ENCODE measurements around the gene LYRM7.
"Not testable (repeated sequence)": the region's sequence is repeated elsewhere in the genome, so short reads cannot be mapped to it uniquely, and the experiment has no call there.

LYRM7 gene

DNA sequence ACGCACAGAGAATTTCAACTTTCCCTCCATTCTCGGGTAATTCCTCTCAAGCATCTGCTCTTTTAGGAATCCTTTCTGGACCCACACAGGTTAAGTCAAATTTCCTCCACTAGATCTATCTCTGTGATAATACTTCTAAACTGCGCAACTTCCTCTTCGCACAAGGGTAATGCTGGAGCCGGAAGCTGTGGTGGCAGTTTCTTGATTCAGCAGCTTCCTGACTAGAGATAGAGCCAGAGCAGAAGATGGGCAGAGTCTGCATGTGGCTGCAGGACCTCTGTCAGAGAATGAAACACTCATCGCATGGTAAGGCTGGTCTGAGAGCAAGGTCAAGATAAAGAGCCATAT lies 82.1 kb downstream of the LYRM7 start:
- POLR2A ChIA-PET, result interaction anchor here (0.6 to 1.6 kb wide), 3 partner anchors 10 to 544 kb away, joined by 3 to 10 read pairs (median 6); partner anchors contain the start of gene CDC42SE2
- Histone ChIP-seq H3K36me3 (ENCODE audit: control insufficient read depth in 4 of 4, insufficient read depth in 4 of 4, low read length in 3 of 4) (no peaks in the 10 kb centered on the region), H3K27ac (ENCODE audit: insufficient read depth in 1 of 2, low read depth in 1 of 2, low read length in 2 of 2, poor library complexity in 1 of 2, severe bottlenecking in 2 of 2) (peak overlapping the region; percentile 40 to 64), H3K27me3 (replicated peaks in 2 of 5; ENCODE audit: control insufficient read depth in 4 of 5, insufficient read depth in 5 of 5, low read length in 4 of 5) (no peaks in the 10 kb centered on the region), H3K9me3 (ENCODE audit: control extremely low read depth in 1 of 5, control insufficient read depth in 4 of 5, insufficient read depth in 2 of 5, low read depth in 1 of 5, low read length in 4 of 5) (no peaks in the 10 kb centered on the region), H3K4me1 (ENCODE audit: control extremely low read depth in 1 of 4, control insufficient read depth in 4 of 4, insufficient read depth in 4 of 4, low read length in 3 of 4) (peaks cover 30 to 63% (median 47%) of the 10 kb centered on the region in 4 experiments), H3K4me3 (ENCODE audit: control insufficient read depth in 1 of 7, extremely low read depth in 1 of 7, insufficient read depth in 4 of 7, low read depth in 2 of 7, low read length in 6 of 7) (peak overlapping the region in 5 of 7 experiments; percentile 12 to 48 (median 23))
- CTCF ChIA-PET, result interaction anchor here (0.9 to 8.0 kb wide), 7 partner anchors 11 to 133 kb away, joined by 3 to 56 read pairs (median 3); partner anchors contain the start of gene CDC42SE2
- DNase-seq, result peak; percentile 92 to 97 (median 96)
- 0% methylated on average over 4 of the region's 6 CpGs for WGBS (ENCODE audit: insufficient coverage)

DNA sequence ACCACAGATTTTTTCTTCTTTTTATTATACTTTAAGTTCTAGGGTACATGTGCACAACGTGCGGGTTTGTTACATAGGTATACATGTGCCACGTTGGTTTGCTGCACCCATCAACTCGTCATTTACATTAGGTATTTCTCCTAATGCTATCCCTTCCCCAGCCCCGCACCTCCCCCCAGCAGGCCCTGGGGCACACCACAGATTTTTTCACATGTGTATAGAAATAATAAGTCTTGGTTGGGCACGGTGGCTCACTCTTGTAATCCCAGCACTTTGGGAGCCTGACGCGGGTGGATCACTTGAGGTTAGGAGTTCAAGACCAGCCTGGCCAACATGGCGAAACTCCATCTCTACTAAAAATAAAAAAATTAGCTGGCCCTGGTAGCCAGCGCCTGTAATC lies 83.3 kb downstream of the LYRM7 start:
- not testable (repeated sequence) for H3K27ac ChIP-seq (ENCODE audit: insufficient read depth in 1 of 2, low read depth in 1 of 2, low read length in 2 of 2, poor library complexity in 1 of 2, severe bottlenecking in 2 of 2); H3K27me3 ChIP-seq (replicated peaks in 2 of 5; ENCODE audit: control insufficient read depth in 4 of 5, insufficient read depth in 5 of 5, low read length in 4 of 5); H3K4me3 ChIP-seq (ENCODE audit: control insufficient read depth in 1 of 7, extremely low read depth in 1 of 7, insufficient read depth in 4 of 7, low read depth in 2 of 7, low read length in 6 of 7); H3K36me3 ChIP-seq (ENCODE audit: control insufficient read depth in 4 of 4, insufficient read depth in 4 of 4, low read length in 3 of 4); DNase-seq; H3K9me3 ChIP-seq (ENCODE audit: control extremely low read depth in 1 of 5, control insufficient read depth in 4 of 5, insufficient read depth in 2 of 5, low read depth in 1 of 5, low read length in 4 of 5)
- ChIA-PET POLR2A (interaction anchor here (1.6 kb wide), 1 partner anchor 11 kb away, joined by 6 read pairs; no protein-coding TSS in a partner anchor), CTCF (interaction anchor here (1.1 to 8.0 kb wide), 4 partner anchors 10 to 128 kb away, joined by 3 to 56 read pairs (median 3); partner anchors contain the start of gene CDC42SE2)
- H3K4me1 ChIP-seq (ENCODE audit: control extremely low read depth in 1 of 4, control insufficient read depth in 4 of 4, insufficient read depth in 4 of 4, low read length in 3 of 4), result peaks cover 36 to 75% (median 57%) of the 10 kb centered on the region in 4 experiments
- 100% methylated on average over 4 of the region's 10 CpGs for WGBS (ENCODE audit: insufficient coverage)

DNA sequence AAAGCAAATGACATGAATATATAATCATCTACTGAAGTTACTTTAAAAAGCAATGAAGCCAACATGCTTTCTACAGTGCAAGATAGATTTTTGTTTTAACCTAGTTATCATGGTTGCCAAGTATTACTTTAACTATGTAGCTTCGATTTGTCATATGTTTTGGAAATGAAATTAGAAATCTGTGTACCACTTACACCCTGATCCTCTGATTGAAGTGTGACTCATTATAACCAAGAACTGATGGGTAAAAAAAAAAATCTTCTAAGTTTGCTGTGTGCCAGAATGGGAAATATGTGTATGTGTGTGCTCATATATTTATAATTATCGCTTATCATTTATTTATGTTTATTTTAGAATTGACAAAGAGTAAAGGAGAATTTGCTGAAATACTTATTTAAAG lies 84.0 kb downstream of the LYRM7 start:
- peaks cover 36 to 75% (median 56%) of the 10 kb centered on the region in 4 experiments for H3K4me1 ChIP-seq (ENCODE audit: control extremely low read depth in 1 of 4, control insufficient read depth in 4 of 4, insufficient read depth in 4 of 4, low read length in 3 of 4)
- no peak for DNase-seq
- H3K27ac ChIP-seq (ENCODE audit: insufficient read depth in 1 of 2, low read depth in 1 of 2, low read length in 2 of 2, poor library complexity in 1 of 2, severe bottlenecking in 2 of 2), result no peak overlapping the region
- no peak overlapping the region for H3K4me3 ChIP-seq (ENCODE audit: control insufficient read depth in 1 of 7, extremely low read depth in 1 of 7, insufficient read depth in 4 of 7, low read depth in 2 of 7, low read length in 6 of 7)
- no peaks in the 10 kb centered on the region for H3K36me3 ChIP-seq (ENCODE audit: control insufficient read depth in 4 of 4, insufficient read depth in 4 of 4, low read length in 3 of 4)
- 100% methylated on average over 1 of the region's 2 CpGs for WGBS (ENCODE audit: insufficient coverage)
- ChIA-PET POLR2A (no interaction called here), CTCF (interaction anchor here (1.1 to 8.0 kb wide), 4 partner anchors 9 to 91 kb away, joined by 3 to 56 read pairs (median 3); partner anchors contain the start of gene CDC42SE2)
- no peaks in the 10 kb centered on the region for H3K9me3 ChIP-seq (ENCODE audit: control extremely low read depth in 1 of 5, control insufficient read depth in 4 of 5, insufficient read depth in 2 of 5, low read depth in 1 of 5, low read length in 4 of 5)
- H3K27me3 ChIP-seq (replicated peaks in 2 of 5; ENCODE audit: control insufficient read depth in 4 of 5, insufficient read depth in 5 of 5, low read length in 4 of 5), result no peaks in the 10 kb centered on the region
